GM19468 (cell line): ENCODE data around the gene TCEA2.
"Not testable (repeated sequence)": the region's sequence is repeated elsewhere in the genome, so short reads cannot be mapped to it uniquely, and the experiment has no call there.

Source experiments
- ATAC-seq: cut with Tn5 transposase; IDR thresholded peaks from one replicate; pipeline ENCODE4 v1.9.1; 2021; ENCODE audit warnings: mild to moderate bottlenecking, moderate library complexity, moderate number of reproducible peaks; ENCODE audit not compliant: unreplicated experiment; ENCODE audit errors: extremely low read depth

Gene TCEA2

DNA sequence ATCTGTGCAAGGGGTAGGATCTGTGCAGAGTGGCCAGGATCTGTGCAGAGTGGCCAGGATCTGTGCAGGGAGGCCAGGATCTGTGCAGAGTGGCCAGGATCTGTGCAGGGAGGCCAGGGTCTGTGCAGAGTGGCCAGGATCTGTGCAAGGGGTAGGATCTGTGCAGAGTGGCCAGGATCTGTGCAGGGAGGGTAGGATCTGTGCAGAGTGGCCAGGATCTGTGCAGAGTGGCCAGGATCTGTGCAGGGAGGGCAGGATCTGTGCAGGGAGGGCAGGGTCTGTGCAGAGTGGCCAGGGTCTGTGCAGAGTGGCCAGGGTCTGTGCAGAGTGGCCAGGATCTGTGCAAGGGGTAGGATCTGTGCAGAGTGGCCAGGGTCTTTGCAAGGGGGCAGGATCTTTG lies 25.6 kb downstream of the TCEA2 start:
- ATAC-seq: not testable (repeated sequence)

DNA sequence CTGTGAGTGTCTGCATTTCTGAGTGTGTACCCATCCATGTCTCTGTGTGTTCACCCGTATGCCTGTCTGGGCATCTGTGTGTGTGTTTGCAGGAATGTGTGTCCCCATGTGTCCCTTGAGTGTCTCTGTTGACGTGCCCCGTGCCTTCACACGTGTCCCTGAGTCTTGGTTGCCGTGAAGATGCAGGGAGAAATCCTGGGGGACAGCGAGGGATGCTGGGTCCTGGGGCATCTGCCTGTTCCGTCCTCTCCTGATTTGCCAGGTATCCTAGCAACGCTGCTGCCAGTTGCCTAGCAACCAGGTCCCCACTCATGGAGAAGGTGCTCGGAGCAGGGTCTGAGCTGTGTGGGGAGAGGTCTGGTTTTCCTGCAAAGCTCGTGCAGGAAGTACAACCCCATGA lies 27.2 kb downstream of the TCEA2 start:
- no peak for ATAC-seq

DNA sequence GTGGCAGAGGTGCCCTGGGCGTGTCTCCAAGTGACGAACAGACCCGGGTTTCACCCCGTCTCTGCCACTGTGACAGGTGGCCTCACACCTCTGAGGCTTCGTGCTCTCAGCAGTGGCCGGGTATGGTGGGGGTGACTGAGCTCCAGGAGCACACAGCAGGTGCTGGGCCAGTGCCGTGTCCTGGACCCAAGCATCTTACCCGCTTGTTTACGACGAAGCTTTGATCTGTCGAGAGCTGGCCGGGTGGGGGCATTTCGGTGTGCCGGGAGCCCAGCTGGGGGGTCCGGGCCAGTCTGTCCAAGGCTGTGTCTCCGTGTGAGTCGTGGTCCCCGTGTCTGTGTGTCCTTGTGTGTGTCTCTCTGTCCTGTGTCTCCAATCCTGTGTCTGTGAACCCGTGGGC lies 28.3 kb downstream of the TCEA2 start:
- no peak for ATAC-seq

DNA sequence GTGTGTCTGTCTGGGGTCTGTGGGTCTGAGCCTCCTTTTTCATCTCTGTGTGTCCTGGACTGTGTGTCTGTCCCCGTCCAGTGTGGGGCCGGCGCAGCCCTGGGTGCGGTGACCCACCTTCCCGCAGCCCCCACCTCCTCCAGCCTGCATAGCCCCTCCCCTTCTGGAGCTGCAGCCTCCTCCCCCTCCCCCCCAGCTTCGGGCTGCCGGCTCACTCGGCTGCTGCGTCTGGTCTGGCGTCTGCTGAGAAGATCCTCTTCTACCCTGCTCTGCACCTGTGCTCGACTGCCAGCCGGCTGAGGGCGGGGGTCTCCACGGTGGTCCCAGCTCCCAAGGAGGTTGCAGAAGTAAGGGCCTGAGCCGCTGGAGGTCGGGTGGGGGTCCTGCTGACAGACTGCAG lies 28.8 kb downstream of the TCEA2 start:
- ATAC-seq: no peak

DNA sequence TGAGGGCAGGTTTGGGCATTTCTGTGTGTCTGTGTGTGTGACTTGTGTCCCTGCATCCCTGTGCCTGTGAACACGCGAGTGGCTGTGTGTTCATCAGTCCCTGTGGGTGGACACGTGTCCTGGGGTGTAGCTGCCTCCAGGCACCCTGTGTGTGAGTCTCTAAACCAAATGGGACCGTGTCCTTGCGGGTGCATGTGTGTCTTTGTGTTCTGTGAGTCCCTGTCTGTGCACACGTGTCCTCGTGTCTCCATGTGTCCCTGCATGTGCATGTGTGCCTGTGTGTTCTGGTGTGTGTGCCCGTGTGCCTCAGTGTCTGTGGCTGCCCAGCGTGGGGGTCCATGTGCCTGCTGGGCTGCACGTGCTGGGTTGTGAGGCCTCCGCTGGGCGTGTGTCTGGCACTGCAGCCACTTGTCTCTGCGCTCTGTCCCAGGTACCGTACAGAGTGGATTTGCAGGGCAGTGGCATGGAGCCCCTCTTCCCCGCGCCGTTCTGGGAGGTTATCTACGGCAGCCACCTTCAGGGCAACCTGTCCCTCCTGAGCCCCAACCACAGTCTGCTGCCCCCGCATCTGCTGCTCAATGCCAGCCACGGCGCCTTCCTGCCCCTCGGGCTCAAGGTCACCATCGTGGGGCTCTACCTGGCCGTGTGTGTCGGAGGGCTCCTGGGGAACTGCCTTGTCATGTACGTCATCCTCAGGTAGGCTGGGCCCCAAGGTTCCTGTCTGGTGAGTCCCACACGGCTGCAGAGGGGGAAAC lies 29.4 kb downstream of the TCEA2 start:
- ATAC-seq: no peak

DNA sequence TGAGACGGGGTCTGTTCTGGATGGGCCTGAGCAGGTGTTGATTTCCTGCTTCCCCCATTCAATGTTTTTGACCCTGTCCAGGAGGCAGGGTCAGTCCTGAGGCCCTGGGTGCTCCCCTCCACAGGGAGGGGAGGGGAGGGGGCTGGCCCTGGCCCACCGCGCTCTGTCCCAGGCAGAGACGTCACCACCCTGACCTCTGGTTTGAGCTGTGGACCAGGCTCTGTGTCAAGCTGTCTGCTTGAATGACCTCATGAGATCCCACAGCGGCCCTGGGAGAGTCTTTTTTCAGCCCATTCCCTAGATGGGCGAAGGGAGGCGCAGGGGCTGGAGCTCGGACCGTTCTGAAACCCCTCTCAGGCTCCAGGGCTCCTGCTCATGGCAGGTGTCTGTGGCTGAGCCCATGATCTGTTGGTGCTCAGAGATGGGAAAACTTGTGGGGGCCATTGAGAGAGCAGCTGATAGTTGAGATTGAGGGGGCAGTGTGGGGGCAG lies 30.1 kb downstream of the TCEA2 start:
- no peak for ATAC-seq

DNA sequence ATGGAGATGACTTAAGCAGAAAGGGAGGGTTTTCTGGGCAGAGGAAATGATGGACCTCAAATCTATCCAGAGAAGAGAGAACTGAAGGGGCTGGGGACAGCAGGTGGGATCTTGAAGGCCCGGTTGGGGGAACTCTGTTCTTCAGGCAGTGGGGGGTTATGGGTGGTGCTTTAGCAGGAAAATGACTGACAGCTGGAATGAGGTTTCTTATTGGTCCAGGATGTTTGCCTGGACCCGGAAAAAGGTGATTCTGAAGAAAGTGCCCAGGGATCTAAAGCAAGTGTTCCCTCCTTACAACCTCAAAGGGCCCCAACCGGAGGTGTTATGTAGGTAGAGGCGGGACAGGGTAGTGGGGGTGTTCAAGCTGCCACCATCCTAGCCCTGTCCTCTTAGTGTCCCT lies 32.5 kb downstream of the TCEA2 start:
- no peak for ATAC-seq

DNA sequence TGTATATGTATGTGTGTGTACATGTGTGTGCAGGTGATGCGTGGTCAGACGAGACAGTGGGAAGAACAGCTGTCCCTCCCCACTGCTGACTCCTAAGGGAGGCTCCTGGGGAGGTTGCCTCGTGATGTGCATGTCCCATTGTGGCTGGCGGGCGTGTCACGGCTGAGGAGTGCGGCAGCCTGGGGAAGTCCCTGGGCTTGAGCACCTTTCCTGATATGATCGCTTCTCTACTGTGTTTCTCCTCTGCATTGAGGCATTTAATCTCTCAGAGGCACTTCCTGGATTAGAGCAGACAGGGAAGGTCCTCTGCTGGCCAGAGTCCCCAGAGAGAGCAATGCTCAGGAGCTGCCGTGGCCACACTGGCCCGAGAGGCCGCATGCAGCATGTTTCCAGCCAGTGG lies 32.9 kb downstream of the TCEA2 start:
- ATAC-seq: no peak

DNA sequence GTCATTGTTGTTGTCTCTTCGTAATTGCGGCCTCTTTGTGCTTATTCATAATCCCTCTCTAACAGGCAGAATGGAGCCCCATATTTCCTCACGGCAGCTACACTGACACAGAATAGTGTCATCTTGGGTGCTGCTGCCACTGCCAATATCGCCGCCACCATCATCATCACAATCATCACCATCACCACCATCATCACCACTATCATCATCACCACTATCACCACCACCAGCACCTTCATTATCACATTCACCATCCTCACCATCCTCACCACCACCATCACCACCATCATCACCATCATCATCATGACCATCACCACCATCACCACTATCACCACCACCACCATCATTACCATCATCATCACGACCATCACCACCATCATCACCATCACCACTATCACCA lies 33.5 kb downstream of the TCEA2 start:
- no peak for ATAC-seq

DNA sequence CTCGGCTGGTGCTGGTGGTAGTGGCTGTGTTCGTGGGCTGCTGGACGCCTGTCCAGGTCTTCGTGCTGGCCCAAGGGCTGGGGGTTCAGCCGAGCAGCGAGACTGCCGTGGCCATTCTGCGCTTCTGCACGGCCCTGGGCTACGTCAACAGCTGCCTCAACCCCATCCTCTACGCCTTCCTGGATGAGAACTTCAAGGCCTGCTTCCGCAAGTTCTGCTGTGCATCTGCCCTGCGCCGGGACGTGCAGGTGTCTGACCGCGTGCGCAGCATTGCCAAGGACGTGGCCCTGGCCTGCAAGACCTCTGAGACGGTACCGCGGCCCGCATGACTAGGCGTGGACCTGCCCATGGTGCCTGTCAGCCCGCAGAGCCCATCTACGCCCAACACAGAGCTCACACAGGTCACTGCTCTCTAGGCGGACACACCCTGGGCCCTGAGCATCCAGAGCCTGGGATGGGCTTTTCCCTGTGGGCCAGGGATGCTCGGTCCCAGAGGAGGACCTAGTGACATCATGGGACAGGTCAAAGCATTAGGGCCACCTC lies 35.5 kb downstream of the TCEA2 start:
- ATAC-seq: no peak

DNA sequence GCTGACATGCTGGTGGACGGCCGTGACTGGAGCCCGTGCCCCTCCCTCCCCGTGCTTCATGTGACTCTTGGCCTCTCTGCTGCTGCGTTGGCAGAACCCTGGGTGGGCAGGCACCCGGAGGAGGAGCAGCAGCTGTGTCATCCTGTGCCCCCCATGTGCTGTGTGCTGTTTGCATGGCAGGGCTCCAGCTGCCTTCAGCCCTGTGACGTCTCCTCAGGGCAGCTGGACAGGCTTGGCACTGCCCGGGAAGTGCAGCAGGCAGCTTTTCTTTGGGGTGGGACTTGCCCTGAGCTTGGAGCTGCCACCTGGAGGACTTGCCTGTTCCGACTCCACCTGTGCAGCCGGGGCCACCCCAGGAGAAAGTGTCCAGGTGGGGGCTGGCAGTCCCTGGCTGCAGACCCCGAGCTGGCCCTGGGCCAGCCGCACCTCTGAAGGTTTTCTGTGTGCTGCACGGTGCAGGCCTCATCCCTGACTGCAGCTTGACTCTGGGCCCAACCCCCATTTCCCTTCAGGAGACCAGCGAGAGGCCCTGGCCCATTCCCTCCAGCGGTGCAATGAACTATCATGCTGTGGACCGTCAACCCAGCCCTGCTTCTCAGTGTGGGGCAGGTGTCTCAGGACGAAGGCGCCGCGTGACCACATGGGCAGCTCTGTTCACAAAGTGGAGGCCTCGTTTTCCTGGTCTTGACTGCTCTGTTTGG lies 36.2 kb downstream of the TCEA2 start:
- ATAC-seq: no peak

DNA sequence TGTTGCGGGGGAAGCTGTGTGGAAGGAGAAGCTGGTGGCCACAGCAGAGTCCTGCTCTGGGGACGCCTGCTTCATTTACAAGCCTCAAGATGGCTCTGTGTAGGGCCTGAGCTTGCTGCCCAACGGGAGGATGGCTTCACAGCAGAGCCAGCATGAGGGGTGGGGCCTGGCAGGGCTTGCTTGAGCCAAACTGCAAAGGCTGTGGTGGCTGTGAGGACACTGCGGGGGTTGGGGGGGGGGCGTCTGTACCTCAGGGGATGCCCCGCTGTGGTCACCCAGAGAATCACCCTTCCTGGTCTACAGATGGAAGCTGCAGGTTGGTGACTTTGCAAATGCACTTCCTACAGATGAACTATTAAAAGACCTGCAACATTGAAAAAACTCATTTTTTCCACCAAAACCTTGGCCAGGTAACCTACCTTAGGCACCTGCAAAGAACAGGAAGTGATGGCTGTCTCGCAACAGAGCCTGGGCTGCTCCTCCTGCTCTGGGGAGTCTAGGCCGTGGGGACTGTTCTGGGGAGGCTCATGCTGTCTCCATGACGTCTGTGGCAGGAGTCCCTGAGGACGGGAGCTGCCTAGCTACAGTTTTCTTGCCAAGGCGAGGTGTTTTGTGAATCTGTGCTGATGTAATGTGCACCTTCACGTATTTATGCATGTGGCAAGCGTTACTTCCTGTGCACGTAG lies 37.0 kb downstream of the TCEA2 start:
- no peak for ATAC-seq

DNA sequence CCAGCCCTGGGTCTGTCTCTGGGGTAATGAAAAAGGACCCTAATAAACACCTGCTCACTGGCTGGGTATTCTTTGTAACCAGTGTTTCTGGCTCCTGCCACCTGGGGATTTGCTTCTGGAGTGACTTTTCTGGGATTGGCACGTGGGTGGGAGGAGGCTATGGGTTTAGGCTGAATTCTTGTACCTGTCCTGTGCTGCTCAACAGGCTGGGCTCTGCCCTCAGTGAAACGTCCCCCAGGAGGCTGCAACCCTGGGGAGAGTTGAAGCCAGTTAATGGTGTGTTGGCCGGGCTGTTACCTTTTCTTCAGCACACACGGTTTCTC lies 37.5 kb downstream of the TCEA2 start:
- ATAC-seq: no peak

DNA sequence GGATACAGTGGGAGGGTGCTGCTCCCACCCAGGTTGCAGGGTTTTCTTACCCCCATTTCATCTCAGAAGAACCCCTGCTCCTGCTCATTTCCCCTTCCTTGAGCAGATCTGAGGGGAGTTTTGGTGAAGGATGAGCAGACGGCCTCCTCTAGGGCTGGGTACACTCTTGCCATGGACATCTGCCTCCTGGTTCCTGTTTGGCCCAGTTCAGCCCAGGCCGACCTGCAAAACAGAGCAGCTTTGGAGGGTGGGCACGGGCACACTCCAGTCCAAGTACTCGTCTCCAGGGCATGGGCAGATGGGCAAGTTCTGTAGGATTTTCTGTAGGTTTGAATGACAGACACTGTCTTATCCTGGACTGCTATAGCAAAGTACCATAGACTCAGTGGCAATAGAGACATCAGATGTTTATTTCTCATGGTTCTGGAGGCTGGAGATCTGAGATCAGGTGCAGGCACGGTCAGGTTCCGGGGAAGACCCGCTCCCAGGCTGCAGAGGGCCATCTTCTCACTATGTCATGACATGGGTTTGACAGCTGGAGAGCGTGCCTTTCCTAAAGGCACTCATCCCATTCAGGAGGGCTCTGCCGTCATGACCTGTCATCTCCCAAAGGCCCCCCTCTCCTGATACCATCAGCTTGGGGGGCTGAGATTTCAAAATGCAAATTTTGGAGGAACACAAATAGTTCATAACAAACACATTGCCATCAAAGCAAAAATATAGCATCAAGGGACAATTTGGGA lies 38.1 kb downstream of the TCEA2 start:
- no peak for ATAC-seq

DNA sequence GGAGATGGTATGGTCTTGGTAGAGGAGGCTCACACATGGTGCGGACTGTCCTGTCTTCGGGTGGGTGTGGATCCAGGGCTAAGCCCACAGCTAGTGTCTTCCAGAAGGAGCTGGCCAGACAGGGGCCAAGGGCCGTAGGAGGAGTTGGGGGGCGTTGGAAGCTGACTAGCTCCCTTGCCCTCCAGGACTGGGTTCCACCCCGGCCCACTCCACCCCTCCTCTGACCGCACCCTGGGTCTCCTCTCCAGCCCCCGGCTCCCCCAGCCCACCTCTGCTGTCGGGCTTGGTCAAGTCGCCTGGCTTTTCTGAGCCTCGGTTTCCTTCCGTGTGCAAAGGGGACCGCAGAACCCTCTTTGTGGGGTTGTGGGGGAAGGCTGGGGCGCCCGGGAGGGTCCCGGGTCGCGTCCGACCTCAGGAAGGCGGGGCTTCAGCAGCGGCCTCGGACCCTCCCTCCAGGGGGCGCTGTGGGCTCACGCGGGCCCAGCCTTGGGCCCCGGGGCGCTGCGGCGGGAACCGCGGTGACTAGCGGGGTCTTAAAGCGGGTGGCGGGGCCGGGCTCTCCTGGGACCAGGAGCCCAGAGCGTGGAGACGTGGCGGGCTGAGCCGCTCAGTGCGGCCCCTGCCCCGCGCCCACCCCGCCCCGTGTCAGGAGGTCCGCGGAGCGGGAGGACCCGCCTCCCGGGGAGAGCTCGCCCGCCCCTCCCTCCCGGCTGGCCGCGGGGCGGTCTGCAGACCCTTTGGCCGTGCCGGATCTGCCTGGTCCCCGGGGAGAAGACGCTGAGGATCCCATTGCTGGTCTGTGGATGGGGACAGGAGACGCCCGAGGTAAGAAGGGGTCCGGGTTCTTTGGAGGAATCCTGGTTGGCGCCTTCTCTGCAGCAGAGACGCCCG lies 39.0 kb downstream of the TCEA2 start:
- ATAC-seq: no peak

DNA sequence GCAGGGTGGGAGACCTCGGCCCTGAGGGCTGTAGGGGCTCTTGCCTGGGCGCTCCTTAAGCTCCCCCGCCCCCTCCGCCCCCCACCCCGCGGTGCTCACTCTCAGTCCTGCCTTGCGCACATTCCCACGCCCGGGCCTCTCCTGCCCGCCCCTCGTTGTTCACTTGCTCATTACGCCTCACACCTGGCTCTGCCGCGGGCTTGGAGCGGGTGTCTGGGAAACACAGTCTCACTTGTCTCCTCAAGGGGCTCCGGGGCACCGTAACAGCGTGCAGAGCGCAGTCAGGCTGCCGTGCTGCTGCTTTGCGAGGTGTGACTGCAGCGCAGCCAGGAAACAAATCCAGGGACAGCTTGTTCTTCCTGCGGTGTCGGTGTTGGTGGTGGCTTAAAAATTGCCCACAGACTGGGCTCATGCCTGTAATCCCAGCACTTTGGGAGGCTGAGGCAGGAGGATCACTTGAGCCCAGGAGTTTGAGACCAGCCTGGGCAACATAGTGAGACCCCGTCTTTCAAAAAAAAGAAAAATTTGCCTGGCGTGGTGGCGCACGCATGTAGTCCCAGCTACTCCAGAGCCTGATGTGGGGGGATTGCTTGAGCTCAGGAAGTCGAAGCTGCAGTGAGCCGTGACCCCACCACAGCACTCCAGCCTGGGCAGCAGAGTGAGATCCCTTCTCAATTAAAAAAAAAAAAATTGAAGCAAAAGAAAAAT lies 39.8 kb downstream of the TCEA2 start:
- ATAC-seq: no peak

DNA sequence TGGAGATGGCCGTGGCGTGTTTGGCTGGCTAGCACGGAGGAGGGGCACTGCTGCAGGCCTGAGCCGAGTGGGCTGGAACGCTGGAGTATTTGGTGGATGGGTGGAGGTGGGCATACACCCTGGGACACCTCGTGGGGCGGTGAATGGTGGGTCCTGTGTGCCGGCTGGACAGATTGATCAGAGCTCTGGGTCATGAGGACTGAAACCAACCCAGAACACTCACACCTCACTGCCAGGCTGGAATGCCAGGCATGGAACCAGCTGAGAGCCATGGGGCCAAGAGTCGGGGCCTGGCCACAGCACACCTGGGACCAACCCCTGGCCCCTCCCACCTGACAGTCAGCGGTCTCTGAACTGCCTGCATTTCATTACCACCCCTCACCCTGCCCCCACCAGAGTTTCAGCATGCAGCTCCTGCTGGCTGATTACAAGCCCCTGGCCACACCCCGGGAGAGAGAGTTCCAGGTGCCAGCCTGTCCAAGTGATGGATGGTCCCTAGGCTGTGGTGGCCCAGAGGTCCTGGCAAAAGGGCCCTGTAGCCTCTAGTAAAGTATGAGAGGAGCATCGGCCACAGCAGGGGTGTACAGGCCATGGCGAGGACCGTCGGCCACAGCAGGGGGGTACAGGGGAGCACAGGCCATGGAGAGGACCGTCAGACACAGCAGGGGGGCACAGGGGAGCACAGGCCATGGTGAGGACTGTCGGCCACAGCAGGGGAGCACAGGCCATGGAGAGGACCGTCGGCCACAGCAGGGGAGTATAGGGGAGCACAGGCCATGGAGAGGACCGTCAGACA lies 41.1 kb downstream of the TCEA2 start:
- no peak for ATAC-seq
